Kidney (tissue), 14 donors: ENCODE results near the gene PCDHB1. TPM values are rescaled to one million over a fixed set of nuclear protein-coding genes. Genes with fewer than 3 reads are reported as not detected.
"Not testable (repeated sequence)": the region's sequence is repeated elsewhere in the genome, so short reads cannot be mapped to it uniquely, and the experiment has no call there.

ENCODE experiments used
- DNase-seq, 5 donors: peaks; one replicate each; pipeline ENCODE4 v3.0.0-alpha.2; 2013 to 2020
- FAIRE-seq: peaks from 2 replicates; lab custom pipeline; 2012; peaks lifted over from hg19 to GRCh38; lab: Jason Lieb, UNC
- H3K27ac ChIP-seq, 2 donors: one replicate each; pipeline ENCODE4 v1.7.0; 2013; ENCODE audit warnings: low read depth in 2 of 2, low read length in 2 of 2, inconsistent platforms in 1 of 2
- H3K27me3 ChIP-seq: one replicate; pipeline ENCODE4 v1.7.1; 2013; ENCODE audit warnings: low read length, inconsistent platforms; ENCODE audit not compliant: control insufficient read depth, insufficient read depth
- H3K36me3 ChIP-seq, 3 donors: one replicate each; pipeline versions ENCODE4 v1.7.0 to v1.7.1; 2013; ENCODE audit warnings: low read length in 3 of 3, control low read depth in 1 of 3, inconsistent platforms in 1 of 3; ENCODE audit not compliant: insufficient read depth in 3 of 3, control insufficient read depth in 2 of 3
- H3K4me1 ChIP-seq, 3 donors: one replicate each; pipeline versions ENCODE4 v1.7.0 to v1.7.1; 2013; ENCODE audit warnings: low read length in 3 of 3, inconsistent platforms in 1 of 3, low read depth in 1 of 3; ENCODE audit not compliant: control insufficient read depth in 2 of 3, insufficient read depth in 2 of 3
- H3K4me3 ChIP-seq, 3 donors: one replicate each; pipeline versions ENCODE4 v1.7.0 to v1.8.1; 2013; ENCODE audit warnings: low read length in 3 of 3, control low read depth in 1 of 3, inconsistent platforms in 1 of 3
- H3K9ac ChIP-seq, 3 donors: one replicate each; pipeline versions ENCODE4 v1.7.0 to v1.7.1; 2013; ENCODE audit warnings: low read length in 3 of 3, control low read depth in 1 of 3, inconsistent platforms in 1 of 3
- H3K9me3 ChIP-seq, 3 donors: one replicate each; pipeline versions ENCODE4 v1.7.0 to v1.7.1; 2013; ENCODE audit warnings: low read length in 3 of 3, control low read depth in 1 of 3, inconsistent platforms in 1 of 3; ENCODE audit not compliant: control insufficient read depth in 2 of 3, insufficient read depth in 1 of 3
- intact Hi-C: fragments of 100-400 bp; cut with DNase I; formaldehyde crosslinking; loops from one replicate; pipeline ENCODE4 v1.11.1; 2022
- polyA plus RNA-seq: library from polyadenylated mRNA; stranded (reverse); fragments of 350-450 nt; fragmentation: Illumina TruSeq; extraction: RNeasy Lipid Tissue Mini Kit (QIAGEN cat#74804); gene quantifications from one replicate; pipeline ENCODE4 v1.2.3, GENCODE V29; 2014; ENCODE audit warnings: low read depth, low replicate concordance; ENCODE audit not compliant: insufficient read depth
- total RNA-seq: library from RNA; stranded (reverse); fragmentation: NEBNext Ultra II Directional; extraction: Animal tissue kit (Norgen Biotek cat#: 25700); gene quantifications from one replicate; pipeline ENCODE4 v1.2.1, GENCODE V29; 2021
- TF ChIP-seq, protein P1 (sequence below): IDR thresholded peaks from 3 replicates; pipeline ENCODE4 v1.5.1; 2012; ENCODE audit warnings: mild to moderate bottlenecking, moderate library complexity, borderline replicate concordance; ENCODE audit not compliant: insufficient read depth; ENCODE audit errors: extremely low read depth
- donor health status: control.
- donor health status: control.
- donor health status: control.
- donor health status: control.
- donor health status: control.
- donor health status: DM: yes; HTN: yes; CAD: no.
- donor health status: Normal renal cell carcinoma (clear cell type).

Gene PCDHB1
- total and polyA plus RNA-seq, 2 donors from 2014 or later: 0.09 to 0.50 TPM

- FAIRE-seq (no peak), DNase-seq (peak in 1 of 5 donors; percentile 37)
- H3K27me3 ChIP-seq: no peaks in the 10 kb centered on the region
- H3K36me3 ChIP-seq: no peaks in the 10 kb centered on the region
- peak overlapping the region in 2 of 3 donors; percentile 53 to 55 for H3K4me3 ChIP-seq
- H3K9me3 ChIP-seq: peaks cover 0 to 17% (median 3%) of the 10 kb centered on the region in 3 donors
- H3K27ac ChIP-seq: no peak overlapping the region
- intact Hi-C loops: no loop called here
- TF ChIP-seq, protein P1, sequence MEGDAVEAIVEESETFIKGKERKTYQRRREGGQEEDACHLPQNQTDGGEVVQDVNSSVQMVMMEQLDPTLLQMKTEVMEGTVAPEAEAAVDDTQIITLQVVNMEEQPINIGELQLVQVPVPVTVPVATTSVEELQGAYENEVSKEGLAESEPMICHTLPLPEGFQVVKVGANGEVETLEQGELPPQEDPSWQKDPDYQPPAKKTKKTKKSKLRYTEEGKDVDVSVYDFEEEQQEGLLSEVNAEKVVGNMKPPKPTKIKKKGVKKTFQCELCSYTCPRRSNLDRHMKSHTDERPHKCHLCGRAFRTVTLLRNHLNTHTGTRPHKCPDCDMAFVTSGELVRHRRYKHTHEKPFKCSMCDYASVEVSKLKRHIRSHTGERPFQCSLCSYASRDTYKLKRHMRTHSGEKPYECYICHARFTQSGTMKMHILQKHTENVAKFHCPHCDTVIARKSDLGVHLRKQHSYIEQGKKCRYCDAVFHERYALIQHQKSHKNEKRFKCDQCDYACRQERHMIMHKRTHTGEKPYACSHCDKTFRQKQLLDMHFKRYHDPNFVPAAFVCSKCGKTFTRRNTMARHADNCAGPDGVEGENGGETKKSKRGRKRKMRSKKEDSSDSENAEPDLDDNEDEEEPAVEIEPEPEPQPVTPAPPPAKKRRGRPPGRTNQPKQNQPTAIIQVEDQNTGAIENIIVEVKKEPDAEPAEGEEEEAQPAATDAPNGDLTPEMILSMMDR: no peak
- H3K9ac ChIP-seq: no peak overlapping the region
- no peaks in the 10 kb centered on the region for H3K4me1 ChIP-seq
Measured at GRCh38 chr5:141101059-141101458, 49.9 kb downstream of the PCDHB1 start.

- H3K4me3 ChIP-seq, H3K36me3 ChIP-seq, intact Hi-C loops, H3K4me1 ChIP-seq, H3K9ac ChIP-seq, H3K27ac ChIP-seq, FAIRE-seq, H3K27me3 ChIP-seq: not testable (repeated sequence)
- peaks cover 0 to 17% (median 3%) of the 10 kb centered on the region in 3 donors for H3K9me3 ChIP-seq
- DNase-seq: peak in 1 of 5 donors; percentile 17
Measured at GRCh38 chr5:141102070-141102469, 50.9 kb downstream of the PCDHB1 start.

- H3K4me1 ChIP-seq, H3K27ac ChIP-seq, H3K4me3 ChIP-seq, H3K36me3 ChIP-seq, FAIRE-seq, H3K27me3 ChIP-seq, intact Hi-C loops, H3K9ac ChIP-seq: not testable (repeated sequence)
- peaks cover 0 to 17% (median 3%) of the 10 kb centered on the region in 3 donors for H3K9me3 ChIP-seq
- DNase-seq: peak in 1 of 5 donors; percentile 48
Measured at GRCh38 chr5:141102471-141102870, 51.3 kb downstream of the PCDHB1 start.

DNA sequence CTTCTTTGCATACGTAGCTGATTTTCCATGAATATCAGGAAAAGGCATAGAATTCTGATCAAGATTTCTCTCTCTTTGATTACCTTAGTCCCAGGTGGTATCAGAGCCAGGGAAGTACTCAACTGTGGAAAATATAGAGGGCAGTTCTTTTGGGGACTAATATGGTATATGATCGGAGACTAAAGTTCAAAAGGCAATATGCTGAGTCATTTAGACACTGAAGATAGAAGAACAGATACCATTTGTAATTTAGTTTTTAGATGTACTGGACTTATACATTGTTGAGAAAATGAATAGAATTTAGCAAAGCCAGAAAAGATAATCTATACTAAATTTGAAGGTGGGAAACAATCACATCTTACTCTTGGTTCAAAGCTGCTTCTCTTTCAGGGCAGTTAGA is 54.2 kb downstream of the PCDHB1 start:
- DNase-seq (no peak), FAIRE-seq (no peak)
- TF ChIP-seq, protein P1: no peak
- H3K9me3 ChIP-seq: peaks cover 0 to 17% (median 3%) of the 10 kb centered on the region in 3 donors
- no peaks in the 10 kb centered on the region for H3K36me3 ChIP-seq
- no peak overlapping the region for H3K9ac ChIP-seq
- no peak overlapping the region for H3K4me3 ChIP-seq
- no peaks in the 10 kb centered on the region for H3K4me1 ChIP-seq
- intact Hi-C loops: no loop called here
- H3K27me3 ChIP-seq: no peaks in the 10 kb centered on the region
- H3K27ac ChIP-seq: no peak overlapping the region

Other genes starting within 250 kb of the PCDHB1 start
- gene PCDHA4, start 244.3 kb upstream of the PCDHB1 start, total RNA-seq: 4.1 TPM
- 1.1 TPM for gene PCDHA4, start 244.3 kb upstream of the PCDHB1 start, polyA plus RNA-seq
- gene PCDHA5, start 229.8 kb upstream of the PCDHB1 start, total RNA-seq: 0.91 TPM
- not detected for gene PCDHA5, start 229.8 kb upstream of the PCDHB1 start, polyA plus RNA-seq
- 3.6 TPM for gene PCDHA6, start 223.4 kb upstream of the PCDHB1 start, total RNA-seq
- 0.80 TPM for gene PCDHA6, start 223.4 kb upstream of the PCDHB1 start, polyA plus RNA-seq
- gene PCDHA7, start 217.1 kb upstream of the PCDHB1 start, total RNA-seq: 1.1 TPM
- 0.62 TPM for gene PCDHA7, start 217.1 kb upstream of the PCDHB1 start, polyA plus RNA-seq
- gene PCDHA8, start 210.2 kb upstream of the PCDHB1 start, total RNA-seq: 0.82 TPM
- gene PCDHA8, start 210.2 kb upstream of the PCDHB1 start, polyA plus RNA-seq: not detected
- gene PCDHA9, start 203.0 kb upstream of the PCDHB1 start, total RNA-seq: 0.85 TPM
- not detected for gene PCDHA9, start 203.0 kb upstream of the PCDHB1 start, polyA plus RNA-seq
- 7.6 TPM for gene PCDHA10, start 195.5 kb upstream of the PCDHB1 start, total RNA-seq
- gene PCDHA10, start 195.5 kb upstream of the PCDHB1 start, polyA plus RNA-seq: 1.7 TPM
- gene PCDHA11, start 182.4 kb upstream of the PCDHB1 start, total RNA-seq: 2.0 TPM
- 0.77 TPM for gene PCDHA11, start 182.4 kb upstream of the PCDHB1 start, polyA plus RNA-seq
- gene PCDHA12, start 176.1 kb upstream of the PCDHB1 start, total RNA-seq: 5.2 TPM
- gene PCDHA12, start 176.1 kb upstream of the PCDHB1 start, polyA plus RNA-seq: 1.1 TPM
- 1.8 TPM for gene PCDHA13, start 169.2 kb upstream of the PCDHB1 start, total RNA-seq
- 0.49 TPM for gene PCDHA13, start 169.2 kb upstream of the PCDHB1 start, polyA plus RNA-seq
- gene PCDHAC1, start 125.1 kb upstream of the PCDHB1 start, total RNA-seq: 2.9 TPM
- gene PCDHAC1, start 125.1 kb upstream of the PCDHB1 start, polyA plus RNA-seq: 0.43 TPM
- 3.6 TPM for gene PCDHAC2, start 84.9 kb upstream of the PCDHB1 start, total RNA-seq
- gene PCDHAC2, start 84.9 kb upstream of the PCDHB1 start, polyA plus RNA-seq: 0.30 TPM
- 2.9 TPM for gene PCDHB2, start 43.2 kb downstream of the PCDHB1 start, total RNA-seq
- gene PCDHB2, start 43.2 kb downstream of the PCDHB1 start, polyA plus RNA-seq: 2.2 TPM
- gene PCDHB3, start 49.1 kb downstream of the PCDHB1 start, total RNA-seq: 3.1 TPM
- 2.3 TPM for gene PCDHB3, start 49.1 kb downstream of the PCDHB1 start, polyA plus RNA-seq
- 5.8 TPM for gene PCDHB4, start 70.4 kb downstream of the PCDHB1 start, total RNA-seq
- gene PCDHB4, start 70.4 kb downstream of the PCDHB1 start, polyA plus RNA-seq: 0.90 TPM
- gene PCDHB5, start 83.8 kb downstream of the PCDHB1 start, total RNA-seq: 7.5 TPM
- gene PCDHB5, start 83.8 kb downstream of the PCDHB1 start, polyA plus RNA-seq: 2.1 TPM
- 2.0 TPM for gene PCDHB6, start 98.7 kb downstream of the PCDHB1 start, total RNA-seq
- gene PCDHB6, start 98.7 kb downstream of the PCDHB1 start, polyA plus RNA-seq: 0.32 TPM
- gene PCDHB7, start 121.3 kb downstream of the PCDHB1 start, total RNA-seq: 2.3 TPM
- gene PCDHB7, start 121.3 kb downstream of the PCDHB1 start, polyA plus RNA-seq: 0.97 TPM
- 3.7 TPM for gene PCDHB8, start 126.4 kb downstream of the PCDHB1 start, total RNA-seq
- 0.56 TPM for gene PCDHB8, start 126.4 kb downstream of the PCDHB1 start, polyA plus RNA-seq
- 5.1 TPM for gene PCDHB16, start 131.0 kb downstream of the PCDHB1 start, total RNA-seq
- 0.67 TPM for gene PCDHB16, start 131.0 kb downstream of the PCDHB1 start, polyA plus RNA-seq
- gene PCDHB9, start 135.8 kb downstream of the PCDHB1 start, total RNA-seq: 2.4 TPM
- gene PCDHB9, start 135.8 kb downstream of the PCDHB1 start, polyA plus RNA-seq: 0.47 TPM
- gene PCDHB10, start 141.0 kb downstream of the PCDHB1 start, total RNA-seq: 2.3 TPM
- gene PCDHB10, start 141.0 kb downstream of the PCDHB1 start, polyA plus RNA-seq: 0.73 TPM
- 4.3 TPM for gene PCDHB11, start 148.3 kb downstream of the PCDHB1 start, total RNA-seq
- gene PCDHB11, start 148.3 kb downstream of the PCDHB1 start, polyA plus RNA-seq: 0.47 TPM
- 2.5 TPM for gene PCDHB12, start 157.3 kb downstream of the PCDHB1 start, total RNA-seq
- gene PCDHB12, start 157.3 kb downstream of the PCDHB1 start, polyA plus RNA-seq: 0.77 TPM
- 5.9 TPM for gene PCDHB13, start 162.5 kb downstream of the PCDHB1 start, total RNA-seq
- gene PCDHB13, start 162.5 kb downstream of the PCDHB1 start, polyA plus RNA-seq: 0.86 TPM
- gene PCDHB14, start 172.0 kb downstream of the PCDHB1 start, total RNA-seq: 6.2 TPM
- gene PCDHB14, start 172.0 kb downstream of the PCDHB1 start, polyA plus RNA-seq: 2.0 TPM
- 6.0 TPM for gene PCDHB15, start 194.0 kb downstream of the PCDHB1 start, total RNA-seq
- gene PCDHB15, start 194.0 kb downstream of the PCDHB1 start, polyA plus RNA-seq: 1.8 TPM